Measurements from ENCODE around the gene PEAR1. TPM values are rescaled to one million over a fixed set of nuclear protein-coding genes. Genes with fewer than 3 reads are reported as not detected.

The PEAR1 gene
- total RNA-seq, 1 experiment from 2014 or later, result 0.22 TPM

DNA sequence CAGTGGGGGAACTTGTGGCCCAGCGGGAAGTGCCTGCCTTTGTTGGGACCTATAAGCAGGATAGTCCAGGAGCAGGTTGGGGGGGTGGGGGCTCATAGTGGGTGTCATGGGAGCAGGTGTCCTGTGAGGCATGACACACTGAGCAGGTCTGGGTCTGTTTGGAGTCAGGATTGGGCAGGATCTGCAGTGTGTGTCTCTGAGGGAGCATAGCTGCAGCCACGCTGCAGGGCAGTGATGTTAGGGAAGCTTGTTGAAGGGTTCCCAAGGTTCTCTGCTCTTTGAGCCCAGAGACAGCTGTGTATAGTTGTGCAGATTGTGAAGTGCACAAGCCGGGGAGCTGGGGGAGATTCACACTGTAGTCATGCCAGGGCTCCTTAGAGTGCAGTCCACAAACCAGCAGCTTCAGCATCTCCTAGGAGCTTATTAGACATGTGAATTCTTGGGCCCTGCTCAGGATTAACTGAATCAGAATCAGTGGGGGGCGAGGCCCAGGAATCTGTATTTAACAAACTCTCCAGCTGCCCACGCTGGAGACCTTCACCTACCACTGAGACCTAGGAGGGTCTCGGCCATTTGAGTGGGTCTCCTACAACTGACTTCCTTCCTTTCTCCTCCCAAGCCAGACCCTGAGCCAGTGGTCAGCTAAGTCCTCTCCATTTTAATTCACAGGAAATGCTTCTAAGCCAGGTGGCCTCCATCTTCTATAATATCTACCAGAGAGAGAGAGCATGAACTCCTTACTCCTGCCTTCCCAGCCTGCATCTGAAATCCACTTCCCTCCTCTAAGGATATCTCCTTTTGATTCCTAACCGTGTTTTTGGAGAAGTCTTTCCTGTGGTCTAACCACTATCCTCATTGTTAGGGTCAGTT is 45.7 kb upstream of the PEAR1 start:
- Histone ChIP-seq H3K4me2 (ENCODE audit: low read depth, low read length, poor library complexity, severe bottlenecking) (no peak overlapping the region), H3K9me3 (ENCODE audit: low read length) (no peaks in the 10 kb centered on the region), H4K20me1 (ENCODE audit: insufficient read depth, low read depth, low read length) (no peaks in the 10 kb centered on the region), H3K4me3 (ENCODE audit: low read length) (no peak overlapping the region), H3K9ac (ENCODE audit: low read length) (no peak overlapping the region), H3K27me3 (ENCODE audit: low read length) (no peaks in the 10 kb centered on the region), H3K9me2 (replicated peaks; ENCODE audit: insufficient read depth, low read length) (no peaks in the 10 kb centered on the region), H3K79me2 (ENCODE audit: low read length) (no peaks in the 10 kb centered on the region), H3K4me1 (ENCODE audit: low read length) (no peaks in the 10 kb centered on the region), H3K36me3 (ENCODE audit: insufficient read depth, low read length) (no peaks in the 10 kb centered on the region), H2AFZ (ENCODE audit: low read length) (no peak overlapping the region), H3K27ac (ENCODE audit: low read length) (no peak overlapping the region)
- DNase-seq, result no peak

DNA sequence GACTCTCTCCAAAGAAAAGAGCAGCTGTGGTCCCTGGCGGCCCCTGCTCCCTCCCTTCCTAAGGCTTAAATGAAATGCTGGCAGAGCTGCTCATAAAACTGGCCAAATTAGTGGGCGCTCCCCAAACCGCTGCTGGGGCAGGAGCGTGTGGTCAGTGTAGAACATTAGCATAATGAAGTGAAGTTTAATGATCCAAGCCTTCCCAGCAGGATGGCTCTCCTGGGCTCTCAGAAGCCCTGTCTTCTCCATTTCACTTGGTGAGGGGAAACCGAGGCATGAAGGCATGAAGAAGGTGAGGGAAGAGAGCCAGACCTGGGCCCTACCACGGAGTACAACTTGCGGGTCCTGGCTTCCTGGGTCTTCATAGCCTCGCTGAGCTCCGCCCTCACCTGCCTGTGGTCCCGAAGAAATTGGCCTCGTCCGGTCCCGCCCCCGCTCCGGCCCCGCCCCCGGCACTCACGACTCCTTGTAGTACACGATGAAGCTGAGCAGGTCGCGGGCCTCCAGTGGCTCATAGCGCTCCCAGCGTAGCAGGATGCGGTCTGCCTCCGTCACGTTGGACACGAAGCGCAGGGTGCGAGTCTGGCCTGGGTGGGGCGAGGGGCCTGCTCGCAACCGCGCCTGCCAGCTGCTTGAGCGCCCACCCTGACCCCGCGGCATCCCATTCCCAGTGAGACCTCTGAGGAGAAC is 44.9 kb upstream of the PEAR1 start:
- no peak overlapping the region for H2AFZ ChIP-seq (ENCODE audit: low read length)
- no peak for DNase-seq

DNA sequence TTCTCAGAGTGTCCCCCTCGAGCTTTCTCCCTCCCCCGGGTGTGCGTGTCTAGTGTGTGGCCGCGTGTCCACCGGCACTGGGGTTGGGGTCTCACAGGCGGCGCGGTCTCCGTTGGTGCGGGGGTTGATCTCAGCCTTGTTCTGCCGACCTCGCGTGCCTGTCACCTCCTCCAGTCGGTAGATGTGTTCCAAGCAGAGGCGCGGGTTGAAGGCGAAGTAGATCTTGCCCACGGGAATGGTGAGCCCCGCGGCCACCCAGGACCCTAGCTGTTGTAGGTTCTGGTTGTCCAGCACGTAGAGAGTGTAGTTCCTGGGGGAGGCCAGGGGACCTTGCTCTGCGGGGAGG is 44.4 kb upstream of the PEAR1 start:
- Histone ChIP-seq H3K36me3 (ENCODE audit: insufficient read depth, low read length) (no peaks in the 10 kb centered on the region), H3K9me3 (ENCODE audit: low read length) (no peaks in the 10 kb centered on the region), H3K27ac (ENCODE audit: low read length) (no peak overlapping the region), H3K4me1 (ENCODE audit: low read length) (no peaks in the 10 kb centered on the region), H3K4me3 (ENCODE audit: low read length) (no peak overlapping the region), H4K20me1 (ENCODE audit: insufficient read depth, low read depth, low read length) (no peaks in the 10 kb centered on the region), H2AFZ (ENCODE audit: low read length) (no peak overlapping the region), H3K9ac (ENCODE audit: low read length) (no peak overlapping the region), H3K79me2 (ENCODE audit: low read length) (no peaks in the 10 kb centered on the region), H3K27me3 (ENCODE audit: low read length) (no peaks in the 10 kb centered on the region), H3K4me2 (ENCODE audit: low read depth, low read length, poor library complexity, severe bottlenecking) (no peak overlapping the region), H3K9me2 (replicated peaks; ENCODE audit: insufficient read depth, low read length) (no peaks in the 10 kb centered on the region)
- no peak for DNase-seq

More for the DNA sequence above, 44.9 kb upstream of the PEAR1 start:
- no peaks in the 10 kb centered on the region for H3K79me2 ChIP-seq (ENCODE audit: low read length)
- no peak overlapping the region for H3K4me2 ChIP-seq (ENCODE audit: low read depth, low read length, poor library complexity, severe bottlenecking)
- no peak overlapping the region for H3K4me3 ChIP-seq (ENCODE audit: low read length)
- H4K20me1 ChIP-seq (ENCODE audit: insufficient read depth, low read depth, low read length), result no peaks in the 10 kb centered on the region
- no peaks in the 10 kb centered on the region for H3K36me3 ChIP-seq (ENCODE audit: insufficient read depth, low read length)
- no peaks in the 10 kb centered on the region for H3K4me1 ChIP-seq (ENCODE audit: low read length)
- no peaks in the 10 kb centered on the region for H3K27me3 ChIP-seq (ENCODE audit: low read length)
- no peak overlapping the region for H3K9ac ChIP-seq (ENCODE audit: low read length)
- H3K27ac ChIP-seq (ENCODE audit: low read length), result no peak overlapping the region
- H3K9me2 ChIP-seq (replicated peaks; ENCODE audit: insufficient read depth, low read length), result no peaks in the 10 kb centered on the region
- no peaks in the 10 kb centered on the region for H3K9me3 ChIP-seq (ENCODE audit: low read length)

DNA sequence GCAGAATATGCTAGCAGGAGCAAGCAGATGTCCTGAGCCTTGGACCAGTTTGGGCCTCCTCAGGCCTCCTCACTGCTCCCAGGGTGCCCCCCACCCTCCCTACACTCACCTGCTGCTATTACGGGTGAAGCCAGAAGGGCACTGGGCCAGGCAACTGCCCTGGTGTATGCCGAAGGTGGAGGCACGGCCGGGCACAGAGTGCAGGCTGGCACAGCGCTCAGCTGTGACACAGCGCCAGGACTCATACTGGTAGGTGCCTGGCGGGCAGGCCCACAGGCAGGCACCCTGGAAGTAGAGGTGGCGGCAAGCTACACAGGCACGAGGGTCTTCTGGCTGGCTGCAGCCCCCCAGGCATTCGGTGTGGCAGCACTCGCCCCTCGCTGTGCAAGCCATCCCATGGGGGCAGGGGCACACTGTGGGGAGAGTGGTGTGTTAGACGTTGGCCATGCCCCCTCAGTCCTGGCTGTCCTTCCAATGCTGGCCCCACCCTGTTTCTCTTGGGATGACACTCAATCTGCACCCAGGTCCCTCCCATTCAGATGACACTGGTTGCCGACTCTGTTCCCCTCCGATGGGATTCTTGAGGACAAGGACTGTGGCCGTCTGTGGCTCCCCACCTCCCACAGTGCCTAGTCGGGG is 41.6 kb upstream of the PEAR1 start:
- H3K4me1 ChIP-seq (ENCODE audit: low read length), result no peaks in the 10 kb centered on the region
- no peaks in the 10 kb centered on the region for H4K20me1 ChIP-seq (ENCODE audit: insufficient read depth, low read depth, low read length)
- no peak overlapping the region for H2AFZ ChIP-seq (ENCODE audit: low read length)
- no peaks in the 10 kb centered on the region for H3K27me3 ChIP-seq (ENCODE audit: low read length)
- no peak for DNase-seq
- H3K9me3 ChIP-seq (ENCODE audit: low read length), result no peaks in the 10 kb centered on the region
- H3K36me3 ChIP-seq (ENCODE audit: insufficient read depth, low read length), result no peaks in the 10 kb centered on the region
- no peak overlapping the region for H3K4me3 ChIP-seq (ENCODE audit: low read length)
- H3K9ac ChIP-seq (ENCODE audit: low read length), result no peak overlapping the region
- H3K9me2 ChIP-seq (replicated peaks; ENCODE audit: insufficient read depth, low read length), result no peaks in the 10 kb centered on the region
- no peaks in the 10 kb centered on the region for H3K79me2 ChIP-seq (ENCODE audit: low read length)
- H3K27ac ChIP-seq (ENCODE audit: low read length), result no peak overlapping the region
- no peak overlapping the region for H3K4me2 ChIP-seq (ENCODE audit: low read depth, low read length, poor library complexity, severe bottlenecking)

DNA sequence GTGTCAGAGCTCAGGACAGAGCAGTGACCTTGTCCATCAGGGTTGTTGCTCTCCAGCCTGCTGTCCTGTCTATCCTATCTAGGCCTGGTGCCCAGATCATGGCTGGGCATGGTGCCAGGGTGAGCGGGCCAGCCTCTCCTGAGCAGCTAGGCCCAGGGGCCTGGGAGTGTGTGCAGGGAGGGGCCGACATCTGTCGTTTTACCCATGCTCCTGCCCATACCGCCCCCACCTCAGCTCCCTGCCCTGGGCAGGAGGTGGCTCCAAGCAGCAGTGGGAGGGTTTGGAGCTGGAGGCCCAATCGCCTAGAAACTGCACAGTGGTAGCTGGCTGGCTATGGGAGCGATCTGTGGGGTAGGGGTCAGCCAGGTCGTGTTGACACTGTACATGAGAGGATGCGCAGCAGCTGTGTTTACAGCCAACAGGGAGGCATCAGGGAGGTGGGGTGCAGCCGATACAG is 41.1 kb upstream of the PEAR1 start:
- Histone ChIP-seq H3K4me2 (ENCODE audit: low read depth, low read length, poor library complexity, severe bottlenecking) (no peak overlapping the region), H3K4me1 (ENCODE audit: low read length) (no peaks in the 10 kb centered on the region)

DNA sequence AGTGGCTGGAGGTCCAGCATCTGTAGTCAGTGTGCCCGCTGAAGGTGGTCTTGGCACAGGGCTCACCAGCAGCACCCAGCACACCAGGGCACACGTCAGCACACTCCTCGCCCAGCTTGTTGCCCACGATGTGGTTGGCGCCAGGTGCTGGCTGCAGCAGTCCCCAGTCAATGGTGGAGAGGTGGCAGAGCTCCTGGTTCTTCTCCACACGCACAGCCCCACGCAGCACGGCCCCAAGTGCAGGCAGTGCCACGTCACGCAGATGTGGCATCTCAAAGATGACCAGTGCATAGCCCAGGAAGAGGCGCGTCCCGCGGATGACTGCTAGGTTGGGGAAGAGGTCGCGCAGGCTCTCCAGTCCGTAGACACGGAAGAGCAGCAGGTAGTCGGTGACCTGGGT is 39.8 kb upstream of the PEAR1 start:
- H3K4me3 ChIP-seq (ENCODE audit: low read length), result no peak overlapping the region
- no peaks in the 10 kb centered on the region for H3K36me3 ChIP-seq (ENCODE audit: insufficient read depth, low read length)
- H3K27ac ChIP-seq (ENCODE audit: low read length), result no peak overlapping the region
- no peak overlapping the region for H2AFZ ChIP-seq (ENCODE audit: low read length)
- H3K4me1 ChIP-seq (ENCODE audit: low read length), result no peaks in the 10 kb centered on the region
- no peaks in the 10 kb centered on the region for H3K79me2 ChIP-seq (ENCODE audit: low read length)
- no peak for DNase-seq
- H4K20me1 ChIP-seq (ENCODE audit: insufficient read depth, low read depth, low read length), result no peaks in the 10 kb centered on the region
- no peak overlapping the region for H3K4me2 ChIP-seq (ENCODE audit: low read depth, low read length, poor library complexity, severe bottlenecking)
- H3K9me3 ChIP-seq (ENCODE audit: low read length), result no peaks in the 10 kb centered on the region
- no peaks in the 10 kb centered on the region for H3K27me3 ChIP-seq (ENCODE audit: low read length)
- no peaks in the 10 kb centered on the region for H3K9me2 ChIP-seq (replicated peaks; ENCODE audit: insufficient read depth, low read length)
- H3K9ac ChIP-seq (ENCODE audit: low read length), result no peak overlapping the region

More for the DNA sequence above, 41.1 kb upstream of the PEAR1 start:
- Histone ChIP-seq H3K36me3 (ENCODE audit: insufficient read depth, low read length) (no peaks in the 10 kb centered on the region), H4K20me1 (ENCODE audit: insufficient read depth, low read depth, low read length) (no peaks in the 10 kb centered on the region), H3K9me2 (replicated peaks; ENCODE audit: insufficient read depth, low read length) (no peaks in the 10 kb centered on the region), H3K4me3 (ENCODE audit: low read length) (no peak overlapping the region), H3K27me3 (ENCODE audit: low read length) (no peaks in the 10 kb centered on the region), H3K79me2 (ENCODE audit: low read length) (no peaks in the 10 kb centered on the region), H3K27ac (ENCODE audit: low read length) (no peak overlapping the region), H2AFZ (ENCODE audit: low read length) (no peak overlapping the region), H3K9ac (ENCODE audit: low read length) (no peak overlapping the region), H3K9me3 (ENCODE audit: low read length) (no peaks in the 10 kb centered on the region)
- no peak for DNase-seq

DNA sequence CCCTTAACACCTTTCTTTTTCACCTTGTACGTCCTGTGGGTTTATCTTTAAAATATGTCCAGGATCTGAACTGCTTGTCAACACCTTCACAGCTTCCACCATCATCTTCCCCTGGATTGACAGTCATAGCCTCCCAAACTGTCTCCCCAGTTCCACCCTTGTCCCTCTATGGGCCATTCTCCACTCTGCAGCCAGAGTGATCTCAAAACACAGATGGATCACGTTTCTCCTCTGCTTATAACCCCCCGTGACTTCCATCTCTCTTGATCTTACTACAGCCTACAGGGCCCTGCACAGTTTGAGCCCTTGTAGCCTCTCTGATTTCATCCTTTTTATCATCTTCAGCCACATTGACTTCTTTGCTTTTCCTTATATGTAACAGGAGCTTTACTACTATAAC is 38.9 kb upstream of the PEAR1 start:
- no peaks in the 10 kb centered on the region for H3K27me3 ChIP-seq (ENCODE audit: low read length)

DNA sequence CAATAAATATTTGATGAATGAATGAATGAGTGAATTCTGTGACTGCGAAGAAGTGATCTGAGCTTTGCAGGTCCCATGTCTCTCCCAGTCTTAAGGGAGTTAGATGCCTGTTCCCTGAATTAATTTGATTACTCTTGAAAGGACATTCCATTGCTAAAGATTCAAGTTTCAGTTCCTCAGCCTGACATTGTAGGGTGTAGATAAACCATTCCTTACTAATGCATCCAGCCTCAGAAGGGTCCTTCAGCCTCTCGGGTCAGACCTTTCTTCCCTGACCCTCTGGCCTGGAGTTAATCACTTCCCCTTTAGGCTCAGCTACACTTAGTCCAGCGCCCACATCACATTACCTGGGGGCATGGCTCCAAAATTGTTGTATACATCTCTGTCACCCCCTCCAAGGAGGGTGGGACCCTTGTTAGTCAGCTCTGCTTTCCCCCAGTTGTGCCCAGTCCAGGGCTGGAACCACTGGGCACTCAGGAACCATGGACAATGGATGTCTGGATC is 37.2 kb upstream of the PEAR1 start:
- Histone ChIP-seq H3K4me3 (ENCODE audit: low read length) (no peak overlapping the region), H3K9me3 (ENCODE audit: low read length) (no peaks in the 10 kb centered on the region), H3K4me2 (ENCODE audit: low read depth, low read length, poor library complexity, severe bottlenecking) (no peak overlapping the region), H3K9ac (ENCODE audit: low read length) (no peak overlapping the region), H3K27ac (ENCODE audit: low read length) (no peak overlapping the region), H3K36me3 (ENCODE audit: insufficient read depth, low read length) (no peaks in the 10 kb centered on the region), H3K9me2 (replicated peaks; ENCODE audit: insufficient read depth, low read length) (no peaks in the 10 kb centered on the region), H3K27me3 (ENCODE audit: low read length) (no peaks in the 10 kb centered on the region), H2AFZ (ENCODE audit: low read length) (no peak overlapping the region), H4K20me1 (ENCODE audit: insufficient read depth, low read depth, low read length) (no peaks in the 10 kb centered on the region), H3K79me2 (ENCODE audit: low read length) (no peaks in the 10 kb centered on the region), H3K4me1 (ENCODE audit: low read length) (no peaks in the 10 kb centered on the region)
- DNase-seq, result no peak

More for the DNA sequence above, 38.9 kb upstream of the PEAR1 start:
- H3K27ac ChIP-seq (ENCODE audit: low read length), result no peak overlapping the region
- no peak overlapping the region for H3K4me3 ChIP-seq (ENCODE audit: low read length)
- no peaks in the 10 kb centered on the region for H4K20me1 ChIP-seq (ENCODE audit: insufficient read depth, low read depth, low read length)
- no peak for DNase-seq
- no peaks in the 10 kb centered on the region for H3K4me1 ChIP-seq (ENCODE audit: low read length)
- no peak overlapping the region for H2AFZ ChIP-seq (ENCODE audit: low read length)
- no peaks in the 10 kb centered on the region for H3K36me3 ChIP-seq (ENCODE audit: insufficient read depth, low read length)
- no peaks in the 10 kb centered on the region for H3K79me2 ChIP-seq (ENCODE audit: low read length)
- H3K4me2 ChIP-seq (ENCODE audit: low read depth, low read length, poor library complexity, severe bottlenecking), result no peak overlapping the region
- H3K9me2 ChIP-seq (replicated peaks; ENCODE audit: insufficient read depth, low read length), result no peaks in the 10 kb centered on the region
- H3K9ac ChIP-seq (ENCODE audit: low read length), result no peak overlapping the region
- H3K9me3 ChIP-seq (ENCODE audit: low read length), result no peaks in the 10 kb centered on the region
